K562 (cell line): ENCODE measurements around the gene SPINT2. TPM values are rescaled to one million over a fixed set of nuclear protein-coding genes. Genes with fewer than 3 reads are reported as not detected.

Experiments used
- ARNT ChIP-seq, 2 experiments: fragments of 450-650 bp; IDR thresholded peaks; 2 replicates each; pipeline ENCODE4 v1.6.1; 2016; ENCODE audit warnings: mild to moderate bottlenecking in 1 of 2
- CREBBP ChIP-seq: IDR thresholded peaks from one replicate; pipeline ENCODE4 v1.6.1; 2012; ENCODE audit warnings: low read depth, mild to moderate bottlenecking, control low read depth, inconsistent platforms, low read length
- ETV5 ChIP-seq: sonication (generic); formaldehyde crosslinking; IDR thresholded peaks from 2 replicates; pipeline ENCODE4 v1.4.0; 2020; ENCODE audit warnings: low read depth, mild to moderate bottlenecking, missing genetic modification reagents
- HLTF ChIP-seq: fragments of 450-650 bp; IDR thresholded peaks from 2 replicates; pipeline ENCODE4 v1.6.1; 2016
- HMG20B ChIP-seq: fragments of 250-450 bp; sonication (Bioruptor Pico); IDR thresholded peaks from 2 replicates; pipeline ENCODE4 v1.5.0; 2021; ENCODE audit warnings: mild to moderate bottlenecking
- LEF1 ChIP-seq: fragments of 450-650 bp; IDR thresholded peaks from 2 replicates; pipeline ENCODE4 v1.6.1; 2016; ENCODE audit warnings: mild to moderate bottlenecking
- NCOA2 ChIP-seq, 2 experiments: fragments of 450-650 bp; IDR thresholded peaks; 2 replicates each; pipeline ENCODE4 v1.6.1; 2018; ENCODE audit warnings: mild to moderate bottlenecking in 2 of 2, moderate library complexity in 1 of 2; ENCODE audit not compliant: partially characterized antibody in 2 of 2
- PHTF2 ChIP-seq: fragments of 250-450 bp; sonication (Bioruptor Pico); IDR thresholded peaks from 2 replicates; pipeline ENCODE4 v1.5.0; 2021; ENCODE audit warnings: mild to moderate bottlenecking
- POLR3A ChIP-seq: IDR thresholded peaks from 2 replicates; pipeline ENCODE4 v1.6.1; 2011; ENCODE audit warnings: borderline replicate concordance, mild to moderate bottlenecking, moderate library complexity; ENCODE audit not compliant: insufficient read length, insufficient read depth; ENCODE audit errors: extremely low read depth
- RBM22 ChIP-seq: fragments of 200-400 bp; formaldehyde crosslinking; IDR thresholded peaks from 2 replicates; pipeline ENCODE4 v1.6.1; 2018; ENCODE audit warnings: low read length, low read depth; ENCODE audit not compliant: poor library complexity, severe bottlenecking
- RFX1 ChIP-seq: fragments of 450-650 bp; IDR thresholded peaks from 2 replicates; pipeline ENCODE4 v1.6.1; 2016; ENCODE audit warnings: mild to moderate bottlenecking, moderate library complexity
- RFX7 ChIP-seq: fragments of 250-450 bp; sonication (Bioruptor Pico); IDR thresholded peaks from 2 replicates; pipeline ENCODE4 v1.5.1; 2021; ENCODE audit warnings: mild to moderate bottlenecking
- TRIM24 ChIP-seq, 2 experiments: fragments of 450-650 bp; IDR thresholded peaks; 2 replicates each; pipeline ENCODE4 v1.6.1; 2016
- U2AF2 ChIP-seq: fragments of 200-400 bp; formaldehyde crosslinking; optimal IDR thresholded peaks from 2 replicates; pipeline ENCODE3; 2017; ENCODE audit warnings: low read depth, mild to moderate bottlenecking, low read length
- ZBTB7A ChIP-seq: IDR thresholded peaks from 2 replicates; pipeline ENCODE4 v1.6.1; 2011; ENCODE audit warnings: low read depth, mild to moderate bottlenecking, low read length, moderate library complexity, borderline replicate concordance; ENCODE audit not compliant: control insufficient read depth
- ZNF644 ChIP-seq: fragments of 200-800 bp; sonication (Bioruptor generic); IDR thresholded peaks from 2 replicates; pipeline ENCODE4 v1.6.1; 2016; ENCODE audit warnings: low read depth, missing genetic modification characterization, missing compliant biosample characterization
- ZNF785 ChIP-seq: fragments of 250-450 bp; sonication (Bioruptor Pico); IDR thresholded peaks from 2 replicates; pipeline ENCODE4 v1.4.0; 2020; ENCODE audit warnings: mild to moderate bottlenecking
- polyA plus RNA-seq, 8 experiments: library from polyadenylated mRNA; depleted of rRNA in 4 of 8; stranded (reverse) in 5 of 8; unstranded in 3 of 8; fragments of >200 nt; fragmentation: Nextera tagmentation in 2 of 8; fragmentation: Illumina TruSeq in 1 of 8; extraction: Ambion mirVana in 2 of 8; extraction: Trizol in 1 of 8; gene quantifications; 2 replicates each; pipeline versions ENCODE4 v1.2.1 to v1.2.3, GENCODE V29; 2011 to 2014; ENCODE audit warnings: inconsistent platforms in 1 of 8, missing spikeins in 1 of 8
- total RNA-seq, 7 experiments: library from RNA; depleted of rRNA in 6 of 7; stranded (reverse); fragments of >200 nt in 6 of 7; fragmentation: Illumina TruSeq in 2 of 7; extraction: Trizol in 2 of 7; gene quantifications; 2 replicates each; pipeline versions ENCODE4 v1.2.1 to v1.2.3, GENCODE V29; 2011 to 2021; ENCODE audit warnings: low replicate concordance in 1 of 7
- TF ChIP-seq, protein P1 (sequence below): fragments of 450-650 bp; IDR thresholded peaks from 2 replicates; pipeline ENCODE4 v1.7.1; 2018; ENCODE audit warnings: mild to moderate bottlenecking, low read depth; ENCODE audit not compliant: partially characterized antibody
- TF ChIP-seq, protein P2 (sequence below): fragments of 250-450 bp; sonication (Bioruptor Pico); IDR thresholded peaks from 2 replicates; pipeline ENCODE4 v1.8.0; 2022; ENCODE audit warnings: moderate library complexity, mild to moderate bottlenecking, inconsistent platforms
- TF ChIP-seq, protein P3 (sequence below): IDR thresholded peaks from 2 replicates; pipeline ENCODE4 v1.6.1; 2011; ENCODE audit warnings: borderline replicate concordance, low read depth, mild to moderate bottlenecking, moderate library complexity, low read length; ENCODE audit not compliant: insufficient read depth, poor library complexity, severe bottlenecking
- TF ChIP-seq, protein P4 (sequence below): sonication (generic); formaldehyde crosslinking; IDR thresholded peaks from 2 replicates; pipeline ENCODE4 v1.4.0; 2020; ENCODE audit warnings: mild to moderate bottlenecking, missing genetic modification reagents

SPINT2 gene
- total and polyA plus RNA-seq, 9 of the 15 experiments (the other 6 are each of a cell fraction or from before 2014, with no cell fraction given) = 0.65 to 4.5 (median 3.4) TPM

DNA sequence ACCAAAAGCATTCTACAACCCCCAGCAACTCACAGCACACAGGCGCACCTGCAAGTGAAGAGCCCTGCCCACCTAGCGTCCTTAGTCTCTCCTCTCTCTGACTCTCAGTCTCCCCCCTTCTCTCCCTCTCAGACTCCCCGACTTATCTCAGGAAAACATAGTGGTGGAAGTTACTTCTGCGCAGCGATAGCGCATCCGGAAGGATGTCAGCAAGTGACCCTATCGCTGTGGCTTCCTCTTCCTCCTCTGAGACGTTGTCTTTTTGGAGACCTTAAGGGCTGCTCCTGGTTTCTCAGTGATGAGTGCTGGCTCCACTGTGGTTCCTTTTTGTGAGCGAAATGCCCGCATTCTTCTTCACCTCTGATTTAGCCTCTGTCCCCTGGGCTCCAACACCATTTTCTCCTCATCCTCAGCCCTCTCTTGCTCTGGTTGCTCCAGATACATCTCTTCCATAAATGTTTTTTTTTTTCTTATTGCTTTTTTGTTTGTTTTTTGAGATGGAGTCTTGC is 52.8 kb downstream of the SPINT2 start (continued):
- TF ChIP-seq, protein P1, sequence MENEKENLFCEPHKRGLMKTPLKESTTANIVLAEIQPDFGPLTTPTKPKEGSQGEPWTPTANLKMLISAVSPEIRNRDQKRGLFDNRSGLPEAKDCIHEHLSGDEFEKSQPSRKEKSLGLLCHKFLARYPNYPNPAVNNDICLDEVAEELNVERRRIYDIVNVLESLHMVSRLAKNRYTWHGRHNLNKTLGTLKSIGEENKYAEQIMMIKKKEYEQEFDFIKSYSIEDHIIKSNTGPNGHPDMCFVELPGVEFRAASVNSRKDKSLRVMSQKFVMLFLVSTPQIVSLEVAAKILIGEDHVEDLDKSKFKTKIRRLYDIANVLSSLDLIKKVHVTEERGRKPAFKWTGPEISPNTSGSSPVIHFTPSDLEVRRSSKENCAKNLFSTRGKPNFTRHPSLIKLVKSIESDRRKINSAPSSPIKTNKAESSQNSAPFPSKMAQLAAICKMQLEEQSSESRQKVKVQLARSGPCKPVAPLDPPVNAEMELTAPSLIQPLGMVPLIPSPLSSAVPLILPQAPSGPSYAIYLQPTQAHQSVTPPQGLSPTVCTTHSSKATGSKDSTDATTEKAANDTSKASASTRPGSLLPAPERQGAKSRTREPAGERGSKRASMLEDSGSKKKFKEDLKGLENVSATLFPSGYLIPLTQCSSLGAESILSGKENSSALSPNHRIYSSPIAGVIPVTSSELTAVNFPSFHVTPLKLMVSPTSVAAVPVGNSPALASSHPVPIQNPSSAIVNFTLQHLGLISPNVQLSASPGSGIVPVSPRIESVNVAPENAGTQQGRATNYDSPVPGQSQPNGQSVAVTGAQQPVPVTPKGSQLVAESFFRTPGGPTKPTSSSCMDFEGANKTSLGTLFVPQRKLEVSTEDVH = peak; percentile 75
- TF ChIP-seq, protein P2, sequence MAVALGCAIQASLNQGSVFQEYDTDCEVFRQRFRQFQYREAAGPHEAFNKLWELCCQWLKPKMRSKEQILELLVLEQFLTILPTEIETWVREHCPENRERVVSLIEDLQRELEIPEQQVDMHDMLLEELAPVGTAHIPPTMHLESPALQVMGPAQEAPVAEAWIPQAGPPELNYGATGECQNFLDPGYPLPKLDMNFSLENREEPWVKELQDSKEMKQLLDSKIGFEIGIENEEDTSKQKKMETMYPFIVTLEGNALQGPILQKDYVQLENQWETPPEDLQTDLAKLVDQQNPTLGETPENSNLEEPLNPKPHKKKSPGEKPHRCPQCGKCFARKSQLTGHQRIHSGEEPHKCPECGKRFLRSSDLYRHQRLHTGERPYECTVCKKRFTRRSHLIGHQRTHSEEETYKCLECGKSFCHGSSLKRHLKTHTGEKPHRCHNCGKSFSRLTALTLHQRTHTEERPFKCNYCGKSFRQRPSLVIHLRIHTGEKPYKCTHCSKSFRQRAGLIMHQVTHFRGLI (CRISPR knock-in tag) = no peak
- no peak for TF ChIP-seq HMG20B (CRISPR knock-in tag)
- no peak for TF ChIP-seq RBM22
- TF ChIP-seq RFX7 (CRISPR knock-in tag) = no peak
- no peak for TF ChIP-seq RFX1
- no peak for TF ChIP-seq CREBBP
- TF ChIP-seq HLTF = 0 out of 2 replicates have a peak, but pooled peaks have one; percentile 75
- TF ChIP-seq ARNT (IDR thresholded peaks at IDR 0.05) = peak; percentile 75 to 96; a peak in 3 of 4 replicates
- peak in 1 of 2 experiments; percentile 82 for TF ChIP-seq NCOA2 (IDR thresholded peaks at IDR 0.05; ENCODE audit: partially characterized antibody in 2 of 2)
- TF ChIP-seq, protein P3, sequence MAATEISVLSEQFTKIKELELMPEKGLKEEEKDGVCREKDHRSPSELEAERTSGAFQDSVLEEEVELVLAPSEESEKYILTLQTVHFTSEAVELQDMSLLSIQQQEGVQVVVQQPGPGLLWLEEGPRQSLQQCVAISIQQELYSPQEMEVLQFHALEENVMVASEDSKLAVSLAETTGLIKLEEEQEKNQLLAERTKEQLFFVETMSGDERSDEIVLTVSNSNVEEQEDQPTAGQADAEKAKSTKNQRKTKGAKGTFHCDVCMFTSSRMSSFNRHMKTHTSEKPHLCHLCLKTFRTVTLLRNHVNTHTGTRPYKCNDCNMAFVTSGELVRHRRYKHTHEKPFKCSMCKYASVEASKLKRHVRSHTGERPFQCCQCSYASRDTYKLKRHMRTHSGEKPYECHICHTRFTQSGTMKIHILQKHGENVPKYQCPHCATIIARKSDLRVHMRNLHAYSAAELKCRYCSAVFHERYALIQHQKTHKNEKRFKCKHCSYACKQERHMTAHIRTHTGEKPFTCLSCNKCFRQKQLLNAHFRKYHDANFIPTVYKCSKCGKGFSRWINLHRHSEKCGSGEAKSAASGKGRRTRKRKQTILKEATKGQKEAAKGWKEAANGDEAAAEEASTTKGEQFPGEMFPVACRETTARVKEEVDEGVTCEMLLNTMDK = no peak
- TF ChIP-seq ZNF785 (CRISPR knock-in tag) = no peak
- TF ChIP-seq, protein P4, sequence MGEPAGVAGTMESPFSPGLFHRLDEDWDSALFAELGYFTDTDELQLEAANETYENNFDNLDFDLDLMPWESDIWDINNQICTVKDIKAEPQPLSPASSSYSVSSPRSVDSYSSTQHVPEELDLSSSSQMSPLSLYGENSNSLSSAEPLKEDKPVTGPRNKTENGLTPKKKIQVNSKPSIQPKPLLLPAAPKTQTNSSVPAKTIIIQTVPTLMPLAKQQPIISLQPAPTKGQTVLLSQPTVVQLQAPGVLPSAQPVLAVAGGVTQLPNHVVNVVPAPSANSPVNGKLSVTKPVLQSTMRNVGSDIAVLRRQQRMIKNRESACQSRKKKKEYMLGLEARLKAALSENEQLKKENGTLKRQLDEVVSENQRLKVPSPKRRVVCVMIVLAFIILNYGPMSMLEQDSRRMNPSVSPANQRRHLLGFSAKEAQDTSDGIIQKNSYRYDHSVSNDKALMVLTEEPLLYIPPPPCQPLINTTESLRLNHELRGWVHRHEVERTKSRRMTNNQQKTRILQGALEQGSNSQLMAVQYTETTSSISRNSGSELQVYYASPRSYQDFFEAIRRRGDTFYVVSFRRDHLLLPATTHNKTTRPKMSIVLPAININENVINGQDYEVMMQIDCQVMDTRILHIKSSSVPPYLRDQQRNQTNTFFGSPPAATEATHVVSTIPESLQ (CRISPR knock-in tag) = no peak
- TF ChIP-seq PHTF2 (CRISPR knock-in tag) = no peak
- TF ChIP-seq POLR3A = no peak
- no peak for TF ChIP-seq ZNF644 (tag)
- TF ChIP-seq U2AF2 = no peak
- TF ChIP-seq LEF1 = peak; percentile 96
- peak; percentile 99 for TF ChIP-seq ETV5
- TF ChIP-seq ZBTB7A = peak; percentile 69; the same call in 1 of the 2 replicates
- TF ChIP-seq TRIM24 (IDR thresholded peaks at IDR 0.05) = peak; percentile 93 to 95
